Activated CD4-positive, alpha-beta T cell treated with anti-CD3 and anti-CD28 coated beads, Interleukin-2, Interleukin-4, amounts not matched to agents 100 ng/mL and 50 ng/mL, durations not matched to agents 16 hours and 8 hours (primary cell): Measurements from ENCODE around the gene RPS6KL1.

Experiments
- DNase-seq: peaks from one replicate; pipeline ENCODE4 v3.0.0-alpha.2; 2020; ENCODE audit warnings: low spot score

Gene RPS6KL1

DNA sequence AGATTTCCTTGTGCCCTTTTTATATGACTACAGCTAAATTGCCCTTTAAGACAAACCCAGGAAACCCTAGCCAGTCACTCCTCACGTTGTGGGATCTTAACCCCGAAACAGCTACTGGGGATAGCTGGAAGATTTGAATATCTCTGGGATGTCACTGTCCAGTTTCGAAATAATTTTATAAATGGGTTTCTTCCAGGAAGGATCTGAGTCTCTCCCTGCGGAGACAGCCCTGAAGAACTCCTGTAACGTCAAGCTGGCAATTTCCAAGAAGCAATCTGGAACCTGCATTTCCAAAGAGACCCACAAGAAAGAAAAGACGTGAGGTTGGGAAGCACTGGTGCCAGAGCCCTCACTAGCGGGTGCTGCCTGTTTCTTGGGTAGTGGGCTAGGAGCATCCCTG is 68.0 kb downstream of the RPS6KL1 start:
- no peak for DNase-seq
